ENCODE data around the gene PABPN1.
A peak's percentile ranks its signal among the peaks of the same experiment; 100 is the strongest.

PABPN1 gene

GRCh38 chr14:23301969-23302289 lies 19.3 kb upstream of the PABPN1 start:
- in situ Hi-C loops (cut with HindIII; ENCODE audit: low sequenced_read_pairs): no loop called here
- H3K4me3 ChIP-seq (ENCODE audit: low read depth, low read length): peak overlapping the region; percentile 64
- TF ChIP-seq CTCF (IDR thresholded peaks at IDR 0.05; ENCODE audit: low read depth, low read length, missing control alignments): no peak
- DNase-seq (ENCODE audit: low read depth): no peak

GRCh38 chr14:23302290-23303225 lies 18.7 kb upstream of the PABPN1 start, which contains the start of gene PPP1R3E:
TSS of gene PPP1R3E (minus strand) at chr14:23302859. CDS start at chr14:23302576, 283 bp downstream.
- no peak for DNase-seq (ENCODE audit: low read depth)
- H3K4me3 ChIP-seq (ENCODE audit: low read depth, low read length): peak within 1 kb of the TSS; percentile 64
- no peak for TF ChIP-seq CTCF (IDR thresholded peaks at IDR 0.05; ENCODE audit: low read depth, low read length, missing control alignments)
- in situ Hi-C loops (cut with HindIII; ENCODE audit: low sequenced_read_pairs): no loop called here

GRCh38 chr14:23306412-23307145 lies 14.7 kb upstream of the PABPN1 start, which contains the start of gene BCL2L2:
TSS of gene BCL2L2 (plus strand) at chr14:23306833. CDS start at chr14:23307768, 935 bp downstream.
- no peak for TF ChIP-seq CTCF (IDR thresholded peaks at IDR 0.05; ENCODE audit: low read depth, low read length, missing control alignments)
- peak within 1 kb of the TSS; percentile 67 for H3K4me3 ChIP-seq (ENCODE audit: low read depth, low read length)
- peak; percentile 65 for DNase-seq (ENCODE audit: low read depth)
- in situ Hi-C loops (cut with HindIII; ENCODE audit: low sequenced_read_pairs): no loop called here

GRCh38 chr14:23307146-23307530 lies 14.1 kb upstream of the PABPN1 start:
- in situ Hi-C loops (cut with HindIII; ENCODE audit: low sequenced_read_pairs): no loop called here
- no peak for DNase-seq (ENCODE audit: low read depth)
- TF ChIP-seq CTCF (IDR thresholded peaks at IDR 0.05; ENCODE audit: low read depth, low read length, missing control alignments): no peak
- H3K4me3 ChIP-seq (ENCODE audit: low read depth, low read length): peak overlapping the region; percentile 67

- H3K4me3 ChIP-seq (ENCODE audit: low read depth, low read length): peak overlapping the region; percentile 67
- in situ Hi-C loops (cut with HindIII; ENCODE audit: low sequenced_read_pairs): no loop called here
- no peak for TF ChIP-seq CTCF (IDR thresholded peaks at IDR 0.05; ENCODE audit: low read depth, low read length, missing control alignments)
- DNase-seq (ENCODE audit: low read depth): no peak
These were observed 13.3 kb upstream of the PABPN1 start for GRCh38 chr14:23307687-23308644.

Data from astrocyte of the cerebellum (primary cell).